Medulla oblongata (tissue), 1 donor: ENCODE results near the gene MEIS3.

ENCODE experiments used
- DNase-seq: peaks from one replicate; pipeline ENCODE4 v3.0.0-alpha.2; 2015; ENCODE audit errors: extremely low spot score

The MEIS3 gene

GRCh38 chr19:47435883-47436417 lies 16.6 kb upstream of the MEIS3 start:
- no peak for DNase-seq

DNA sequence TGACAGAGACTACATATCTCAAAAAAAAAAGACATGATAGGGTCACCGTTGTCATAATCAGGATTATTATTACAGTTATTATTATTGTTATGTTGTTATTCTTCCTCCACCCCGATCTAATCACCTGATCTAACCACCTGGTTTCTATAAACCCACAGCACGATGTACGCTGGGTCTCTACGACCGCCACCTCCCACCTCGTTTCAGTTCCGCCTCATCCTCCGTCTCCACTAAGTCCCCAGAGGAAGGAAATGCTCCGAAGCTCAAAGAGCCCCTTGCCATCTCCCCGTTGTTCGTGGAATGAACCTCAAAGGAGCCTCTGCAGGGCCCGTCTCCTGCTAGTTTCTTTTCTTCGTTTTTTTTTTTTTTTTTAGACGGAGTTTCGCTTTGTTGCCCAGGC lies 15.9 kb upstream of the MEIS3 start:
- DNase-seq = no peak

GRCh38 chr19:47434088-47434487 lies 14.8 kb upstream of the MEIS3 start:
- no peak for DNase-seq

DNA sequence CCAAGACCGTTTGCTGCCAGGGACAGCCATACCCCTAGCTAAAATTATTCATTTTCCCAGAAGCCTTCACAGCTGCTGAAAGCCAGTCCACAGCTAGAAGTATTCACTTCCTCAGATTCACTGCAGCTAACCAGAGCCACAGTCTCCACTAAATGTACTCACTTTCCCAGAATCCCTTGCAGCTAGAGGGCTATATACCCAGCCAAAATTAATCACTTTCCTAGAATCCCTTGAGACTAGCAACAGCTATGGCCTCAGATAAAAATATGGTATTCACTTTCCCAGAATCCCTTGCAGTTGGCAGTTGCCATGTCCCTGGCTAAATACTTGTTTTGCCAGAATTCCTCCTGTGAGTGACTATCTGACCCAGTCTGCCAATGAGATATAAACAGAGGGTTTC lies 13.8 kb upstream of the MEIS3 start:
- no peak for DNase-seq

- no peak for DNase-seq
Measured at GRCh38 chr19:47432499-47432898, 13.2 kb upstream of the MEIS3 start.

DNA sequence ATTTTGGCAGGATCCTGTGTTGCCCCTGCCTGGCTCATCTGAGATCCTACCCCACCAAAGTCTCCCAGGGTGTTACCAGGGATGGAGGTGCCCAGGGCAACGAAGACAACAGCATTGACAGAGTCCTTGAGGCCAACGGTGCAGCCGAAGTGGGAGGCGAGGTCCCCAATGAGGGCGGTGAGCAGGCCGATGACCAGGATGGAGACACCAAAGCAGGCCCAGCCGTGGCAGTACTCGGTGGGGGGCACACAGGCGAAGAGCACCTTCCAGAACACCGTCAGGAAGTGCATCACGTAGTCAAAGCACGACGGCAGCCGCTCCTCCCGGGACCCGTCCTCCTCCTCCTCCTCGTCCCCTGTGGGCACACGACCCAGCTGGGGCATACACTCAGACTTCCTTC lies 12.8 kb upstream of the MEIS3 start:
- no peak for DNase-seq

DNA sequence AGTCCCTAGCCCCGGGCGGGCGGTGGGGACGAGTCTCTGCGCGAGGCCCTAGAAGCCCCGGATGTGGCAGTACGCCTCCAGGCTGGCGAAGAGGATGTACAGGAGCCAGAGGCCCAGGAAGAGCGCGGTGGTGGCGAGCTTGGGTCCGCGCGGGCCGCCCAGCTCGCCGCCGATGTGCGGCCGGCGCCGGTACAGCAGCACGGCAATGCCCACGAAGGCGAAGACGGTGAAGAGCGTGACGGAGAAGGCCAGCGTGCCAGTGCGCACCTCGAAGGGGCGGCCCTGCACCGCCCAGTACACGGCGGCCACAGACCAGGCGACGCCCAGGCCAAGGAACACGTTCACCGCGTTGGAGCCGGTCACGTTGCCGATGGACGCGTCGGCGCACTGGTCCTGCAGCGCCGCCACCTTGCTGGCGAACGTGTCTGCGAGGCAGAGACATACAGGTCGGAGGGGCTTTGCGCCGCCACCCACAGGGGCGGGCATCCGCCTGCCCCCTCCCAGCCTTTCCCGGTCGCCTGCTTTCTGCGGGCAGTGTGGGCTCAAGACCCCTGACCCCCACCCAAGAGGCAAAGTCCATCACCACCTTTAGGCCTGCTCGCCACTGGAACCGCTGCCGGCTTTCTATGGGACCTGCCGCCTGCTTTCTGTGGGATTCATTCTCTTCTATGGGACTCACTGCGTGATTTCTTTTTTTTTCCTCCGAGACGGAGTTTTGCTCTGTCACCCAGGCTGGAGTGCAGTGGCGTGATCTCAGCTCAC lies 10.9 kb upstream of the MEIS3 start:
- DNase-seq = no peak

GRCh38 chr19:47429140-47429793 lies 9.9 kb upstream of the MEIS3 start:
- DNase-seq = no peak

GRCh38 chr19:47428177-47428894 lies 9.0 kb upstream of the MEIS3 start:
- peak; percentile 92 for DNase-seq

GRCh38 chr19:47427241-47428176 lies 8.2 kb upstream of the MEIS3 start:
- peak; percentile 58 for DNase-seq

DNA sequence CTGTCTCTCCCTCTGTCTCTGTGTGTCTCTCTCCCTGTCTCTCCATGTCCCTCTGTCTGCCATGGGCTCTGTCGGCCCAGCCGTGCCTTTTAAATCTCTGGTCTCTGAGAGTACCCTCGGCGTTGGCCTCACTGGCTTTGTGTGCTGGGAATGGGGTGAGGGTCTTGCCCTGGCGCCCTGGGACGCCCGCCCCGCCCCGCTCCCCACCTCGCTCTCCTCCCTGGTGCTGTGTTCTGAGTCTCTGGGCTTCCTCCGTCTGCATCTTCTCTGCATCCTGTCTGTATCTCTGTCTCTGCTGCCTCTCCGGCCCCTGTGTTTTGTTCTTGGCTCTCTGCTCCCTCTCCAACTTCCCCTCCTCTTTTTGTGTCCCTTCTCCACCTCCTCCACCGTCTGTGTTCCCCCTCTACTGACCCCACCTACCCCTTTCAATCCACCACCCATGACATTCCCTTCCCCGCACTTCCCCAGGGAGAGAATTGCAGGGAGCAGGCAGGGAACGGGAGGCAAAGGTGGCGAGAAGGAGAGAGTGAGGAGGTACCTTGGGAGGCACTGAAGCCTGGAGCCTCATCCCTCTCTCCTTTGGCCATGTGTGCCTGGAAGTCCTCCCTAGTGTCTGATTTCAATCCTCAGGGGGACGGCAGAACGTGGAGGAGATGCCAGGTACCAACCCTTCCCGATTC lies 4.0 kb upstream of the MEIS3 start:
- DNase-seq = no peak

DNA sequence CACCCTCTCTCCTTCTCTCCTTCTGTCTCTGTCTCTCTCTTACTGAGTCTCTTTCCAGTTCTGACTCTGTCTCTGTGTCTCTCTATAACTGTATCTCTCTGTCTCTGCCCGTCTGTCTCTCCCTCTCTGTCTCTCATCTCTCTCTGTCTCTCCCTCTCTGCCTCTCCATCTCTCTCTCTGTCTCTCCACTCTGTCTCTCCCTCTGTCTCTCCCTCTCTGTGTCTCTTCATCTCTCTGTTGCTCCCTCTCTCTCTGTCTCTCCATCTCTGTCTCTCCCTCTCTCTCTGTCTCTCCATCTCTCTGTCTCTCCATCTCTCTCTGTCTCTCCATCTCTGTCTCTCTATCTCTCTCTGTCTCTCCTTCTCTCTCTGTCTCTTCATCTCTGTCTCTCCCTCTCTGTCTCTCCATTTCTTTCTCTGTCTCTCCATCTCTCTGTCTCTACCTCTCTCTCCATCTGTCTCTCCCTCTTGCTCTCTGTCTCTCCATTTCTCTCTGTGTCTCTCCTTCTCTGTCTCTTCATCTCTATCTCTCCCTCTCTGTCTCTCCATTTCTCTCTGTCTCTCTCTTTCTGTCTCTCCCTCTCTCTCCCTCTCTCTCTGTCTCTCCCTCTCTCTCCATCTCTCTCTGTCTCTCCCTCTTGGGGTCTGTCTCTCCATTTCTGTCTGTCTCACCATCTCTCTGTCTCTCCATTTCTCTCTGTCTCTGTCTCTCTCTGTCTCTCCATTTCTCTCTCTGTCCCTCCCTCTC lies 3.3 kb upstream of the MEIS3 start:
- no peak for DNase-seq

DNA sequence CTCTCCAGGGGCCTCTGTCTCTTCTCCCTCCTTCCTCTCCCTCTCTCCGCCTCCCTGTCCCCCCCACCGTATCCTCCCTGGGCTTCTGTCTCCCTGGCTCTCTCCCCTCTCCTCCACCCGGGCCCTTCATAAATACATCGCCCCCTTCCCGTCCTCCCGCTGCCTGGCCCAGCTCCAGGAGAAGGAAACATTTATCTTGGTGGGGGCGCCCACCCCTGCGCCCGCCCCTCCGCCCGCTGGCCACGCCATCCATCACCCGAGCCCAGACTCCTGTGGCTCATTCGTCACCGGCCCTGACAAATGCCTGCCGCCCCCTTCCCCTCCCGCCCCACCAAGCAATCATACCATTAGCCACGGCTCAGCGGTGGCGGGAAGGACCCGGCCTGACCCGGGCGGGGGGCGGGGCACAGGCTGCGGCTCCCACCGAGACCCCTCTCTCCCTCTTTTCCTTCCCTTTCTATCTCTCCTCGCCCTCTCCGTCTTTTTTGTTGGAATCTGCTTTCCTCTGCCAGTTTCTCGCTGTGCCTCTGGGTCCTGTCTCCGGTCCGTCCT lies 2.6 kb upstream of the MEIS3 start:
- DNase-seq = no peak

- DNase-seq = no peak
Measured at GRCh38 chr19:47421244-47421786, 2.0 kb upstream of the MEIS3 start.

DNA sequence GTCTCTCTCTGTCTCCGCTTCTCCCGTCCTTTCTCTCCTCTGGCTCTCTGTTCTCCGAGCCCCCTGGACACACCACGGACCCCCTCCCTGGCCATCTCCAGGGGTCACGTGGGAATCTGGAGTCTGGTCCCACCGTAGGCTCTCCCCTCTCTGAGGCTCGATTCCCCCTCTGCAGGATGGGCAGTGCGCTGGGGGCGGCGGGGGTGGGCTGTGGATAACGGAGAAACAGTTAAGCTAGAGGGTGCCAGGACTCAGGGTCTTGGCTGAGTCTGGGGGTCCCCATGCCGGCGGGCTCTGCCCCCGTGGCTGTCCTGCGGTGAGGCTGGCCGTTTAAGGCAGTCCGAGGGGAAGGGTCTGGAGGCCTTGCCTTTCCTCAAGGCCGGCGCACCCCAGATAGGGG lies 462 bp upstream of the MEIS3 start:
- no peak for DNase-seq

DNA sequence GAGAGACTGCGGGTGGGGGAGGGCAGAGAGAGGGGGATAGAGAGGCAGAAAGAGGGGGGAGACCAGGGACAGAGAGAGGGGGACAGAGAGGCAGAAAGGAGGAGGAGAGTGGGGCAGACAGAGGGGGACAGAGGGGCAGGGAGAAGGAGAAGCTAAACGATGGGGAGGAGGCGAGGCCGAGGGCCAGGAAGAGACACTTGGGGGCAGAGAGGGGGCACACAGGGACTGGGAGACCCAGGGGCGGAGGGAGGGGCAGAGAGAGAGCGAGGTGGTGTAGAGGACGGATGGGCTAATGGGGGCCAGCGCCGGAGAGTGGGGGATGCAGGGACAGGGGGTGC lies 666 bp downstream of the MEIS3 start:
- no peak for DNase-seq

- DNase-seq = no peak
Measured at GRCh38 chr19:47417746-47418691, 1.3 kb downstream of the MEIS3 start.

DNA sequence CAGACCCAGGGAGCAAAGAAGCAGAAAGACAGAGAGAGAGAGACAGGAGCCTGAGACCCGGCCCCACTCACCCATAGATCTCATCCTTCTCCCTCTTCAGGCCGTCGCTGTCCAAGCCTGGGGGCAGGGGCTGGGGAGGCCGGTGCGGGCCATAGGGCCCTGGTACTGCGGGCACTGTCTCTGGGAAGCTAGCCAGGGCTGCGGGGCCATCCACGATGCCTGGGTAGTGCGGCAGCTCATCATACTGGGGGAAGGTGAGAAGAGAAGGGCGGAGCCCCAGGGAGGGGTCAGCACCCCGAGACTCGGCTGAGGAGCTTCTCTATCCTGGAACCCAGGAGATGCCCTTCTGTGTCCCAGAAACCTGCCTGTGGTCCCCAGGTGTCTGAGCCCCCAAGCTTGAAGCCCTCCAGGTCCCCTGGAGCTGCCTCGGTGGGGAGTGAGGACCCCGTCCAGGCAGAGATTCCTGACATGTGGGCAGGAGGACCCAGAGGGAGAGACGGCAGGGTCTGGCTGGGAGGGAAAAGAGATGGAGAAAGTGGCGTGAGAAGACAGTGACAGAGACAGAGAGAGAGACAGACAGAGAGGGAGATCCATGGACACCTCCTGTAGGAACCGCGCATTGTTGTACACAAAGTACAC lies 2.1 kb downstream of the MEIS3 start:
- no peak for DNase-seq
